DMS114 treated with DMSO at 0.1 percent for 48 hours (cell line): ENCODE results near the gene THAP12.
"Not testable (repeated sequence)": the region's sequence is repeated elsewhere in the genome, so short reads cannot be mapped to it uniquely, and the experiment has no call there.

ENCODE experiments used
- DNase-seq: peaks from one replicate; lab custom pipeline; 2025; ENCODE audit not compliant: unreplicated experiment; lab: John Stamatoyannopoulos, UW

THAP12 gene, protein sequence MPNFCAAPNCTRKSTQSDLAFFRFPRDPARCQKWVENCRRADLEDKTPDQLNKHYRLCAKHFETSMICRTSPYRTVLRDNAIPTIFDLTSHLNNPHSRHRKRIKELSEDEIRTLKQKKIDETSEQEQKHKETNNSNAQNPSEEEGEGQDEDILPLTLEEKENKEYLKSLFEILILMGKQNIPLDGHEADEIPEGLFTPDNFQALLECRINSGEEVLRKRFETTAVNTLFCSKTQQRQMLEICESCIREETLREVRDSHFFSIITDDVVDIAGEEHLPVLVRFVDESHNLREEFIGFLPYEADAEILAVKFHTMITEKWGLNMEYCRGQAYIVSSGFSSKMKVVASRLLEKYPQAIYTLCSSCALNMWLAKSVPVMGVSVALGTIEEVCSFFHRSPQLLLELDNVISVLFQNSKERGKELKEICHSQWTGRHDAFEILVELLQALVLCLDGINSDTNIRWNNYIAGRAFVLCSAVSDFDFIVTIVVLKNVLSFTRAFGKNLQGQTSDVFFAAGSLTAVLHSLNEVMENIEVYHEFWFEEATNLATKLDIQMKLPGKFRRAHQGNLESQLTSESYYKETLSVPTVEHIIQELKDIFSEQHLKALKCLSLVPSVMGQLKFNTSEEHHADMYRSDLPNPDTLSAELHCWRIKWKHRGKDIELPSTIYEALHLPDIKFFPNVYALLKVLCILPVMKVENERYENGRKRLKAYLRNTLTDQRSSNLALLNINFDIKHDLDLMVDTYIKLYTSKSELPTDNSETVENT

GRCh38 chr11:76380977-76381719, at the start of gene THAP12, which contains the start of gene GVQW3:
Gene THAP12, minus strand, starts transcription at chr11:76381132. Its CDS starts 296 bp downstream, at chr11:76380836.
Gene GVQW3, plus strand, starts transcription at chr11:76381323. Its CDS starts 506 bp downstream, at chr11:76381829.
- peak; percentile 86 for DNase-seq

- DNase-seq = no peak
Measured at GRCh38 chr11:76426660-76427059, 45.7 kb upstream of the THAP12 start.

- DNase-seq = no peak
Measured at GRCh38 chr11:76424891-76425290, 44.0 kb upstream of the THAP12 start.

- DNase-seq = no peak
Measured at GRCh38 chr11:76424379-76424778, 43.4 kb upstream of the THAP12 start.

DNA sequence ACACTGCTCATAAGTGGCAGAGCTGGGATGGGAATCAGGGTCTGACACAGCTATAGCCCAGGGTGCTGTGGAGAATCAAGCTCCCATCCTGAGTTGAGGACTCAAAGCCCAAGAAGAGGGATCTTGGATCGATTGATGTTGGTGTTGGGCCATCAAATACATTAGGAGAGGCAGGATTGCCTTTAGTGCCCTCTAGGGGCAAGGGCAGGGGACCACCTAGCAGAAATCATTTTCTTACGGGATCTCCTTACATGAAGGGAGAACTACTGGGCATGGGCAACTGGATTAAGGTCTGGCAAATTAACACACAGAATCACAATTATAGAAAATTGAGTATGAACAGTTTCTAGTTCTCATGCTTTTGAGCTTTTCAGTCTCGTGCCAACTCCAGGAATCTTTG, 39.0 kb upstream of the THAP12 start:
- no peak for DNase-seq

- no peak for DNase-seq
Measured at GRCh38 chr11:76415073-76415472, 34.1 kb upstream of the THAP12 start.

DNA sequence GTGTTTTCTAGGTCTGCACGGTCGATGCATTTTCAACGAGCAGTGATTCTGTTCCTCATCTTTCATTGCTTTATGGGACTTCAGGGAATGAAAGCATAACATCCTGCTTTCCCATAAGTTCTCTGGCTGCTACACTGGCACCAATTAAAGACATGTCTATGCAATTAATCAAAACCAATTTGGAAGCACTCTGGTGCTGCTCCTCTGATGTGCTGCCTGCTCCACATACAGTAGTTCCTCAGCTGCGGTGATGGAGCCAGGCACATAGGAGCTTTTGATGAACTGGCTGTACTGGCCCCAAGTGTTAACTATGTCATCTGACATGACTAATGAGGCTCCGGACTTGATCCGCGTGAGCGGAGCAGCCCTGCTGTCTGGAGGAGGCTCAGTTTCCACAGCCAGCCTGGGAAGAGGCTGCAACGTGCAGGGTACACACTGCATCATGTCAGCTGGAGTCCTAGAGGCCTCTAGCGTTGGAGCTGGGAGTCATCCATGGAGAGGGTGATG, 30.0 kb upstream of the THAP12 start:
- DNase-seq = no peak

- no peak for DNase-seq
Measured at GRCh38 chr11:76408171-76408965, 27.4 kb upstream of the THAP12 start.

- DNase-seq = no peak
Measured at GRCh38 chr11:76406359-76406758, 25.4 kb upstream of the THAP12 start.

GRCh38 chr11:76401484-76401883, 20.6 kb upstream of the THAP12 start:
- not testable (repeated sequence) for DNase-seq

GRCh38 chr11:76400967-76401366, 20.0 kb upstream of the THAP12 start:
- no peak for DNase-seq

GRCh38 chr11:76397383-76397782, 16.5 kb upstream of the THAP12 start:
- DNase-seq = no peak

DNA sequence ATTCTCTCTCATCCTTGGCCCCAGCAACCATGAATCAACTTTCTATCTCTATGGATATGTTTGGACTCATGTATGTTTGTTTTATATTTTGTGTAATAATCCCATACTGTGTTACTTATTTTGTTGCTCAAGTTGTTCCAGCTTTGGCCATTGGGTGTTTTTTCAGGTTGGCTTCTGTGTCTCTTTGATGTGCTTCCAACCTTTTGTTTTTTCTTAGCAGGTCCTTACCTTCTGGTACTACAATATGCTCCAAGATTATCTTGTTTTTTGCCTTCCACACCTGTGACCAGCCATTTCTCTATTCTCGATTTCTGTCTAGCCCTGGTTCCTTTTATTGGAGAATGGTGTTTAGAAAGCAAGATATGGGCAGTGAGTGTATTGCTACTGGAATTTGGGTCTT, 14.4 kb upstream of the THAP12 start:
- DNase-seq = no peak

- DNase-seq = no peak
Measured at GRCh38 chr11:76394411-76394810, 13.5 kb upstream of the THAP12 start.

DNA sequence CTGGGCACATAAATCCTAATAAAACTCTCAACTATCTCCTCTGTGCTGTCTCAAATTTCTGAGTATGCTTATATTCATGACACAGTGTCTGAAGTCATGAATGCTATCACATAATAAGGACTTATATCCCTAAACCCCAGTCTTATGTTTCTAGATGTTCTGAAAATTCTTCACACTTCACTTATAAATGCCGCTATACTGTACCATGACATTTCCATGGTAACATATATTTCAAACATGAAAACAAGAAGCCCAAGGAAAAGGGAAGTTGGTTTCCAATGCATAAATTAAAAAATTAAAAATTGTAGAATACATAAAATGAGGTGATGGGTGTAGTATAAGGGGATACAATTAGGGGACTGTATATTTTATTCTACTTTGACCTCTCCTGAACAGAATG, 11.9 kb upstream of the THAP12 start:
- DNase-seq = no peak

DNA sequence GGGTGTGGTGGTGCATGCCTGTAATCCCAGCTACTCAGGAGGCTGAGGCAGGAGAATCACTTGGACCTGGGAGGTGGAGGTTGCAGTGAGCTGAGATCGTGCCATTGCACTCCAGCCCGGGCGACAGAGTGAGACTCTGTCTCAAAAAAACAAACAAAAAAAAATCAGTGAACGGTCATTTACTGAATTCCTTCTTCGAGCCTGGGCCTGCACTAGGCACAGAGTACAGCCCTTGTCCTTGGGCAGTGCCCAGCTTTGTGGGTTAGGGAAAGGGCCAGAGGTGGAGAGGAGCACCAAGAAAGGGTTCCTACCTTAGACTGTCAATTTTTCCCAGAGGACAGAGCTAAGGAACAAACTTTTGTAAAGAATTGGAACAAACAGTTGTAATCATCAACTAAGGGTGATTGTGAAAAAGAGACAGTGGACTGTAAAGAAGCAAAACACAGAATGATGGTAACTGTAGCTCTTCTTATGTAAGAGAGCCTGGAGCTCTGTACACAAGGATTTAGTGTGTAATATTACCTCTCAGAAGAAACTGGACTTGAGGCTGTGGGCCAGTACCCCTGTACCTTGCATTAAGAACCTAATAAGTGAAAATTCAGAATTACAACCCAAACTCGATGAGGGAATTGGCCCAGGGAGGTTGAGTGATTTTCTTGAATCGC, 11.0 kb upstream of the THAP12 start:
- DNase-seq = no peak

DNA sequence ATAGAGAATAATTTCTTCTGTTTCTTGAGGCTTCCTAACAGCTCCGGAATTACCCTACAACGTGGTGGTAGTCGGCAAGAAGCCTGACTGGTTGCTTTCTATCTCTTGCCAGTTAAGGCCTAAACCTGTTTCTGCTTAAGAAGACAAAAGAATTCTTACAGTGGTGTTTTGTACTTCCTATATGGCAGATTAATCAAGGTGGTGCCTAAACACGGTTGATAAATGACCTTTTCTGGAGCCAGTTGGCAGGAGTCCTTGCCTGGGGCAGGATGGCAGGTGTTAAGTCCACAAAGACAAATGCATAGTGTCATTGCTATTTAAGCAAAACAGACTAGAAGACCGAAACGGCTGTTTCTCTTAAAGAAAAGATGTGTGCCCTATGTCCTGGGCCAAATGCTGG, 10.1 kb upstream of the THAP12 start:
- no peak for DNase-seq

DNA sequence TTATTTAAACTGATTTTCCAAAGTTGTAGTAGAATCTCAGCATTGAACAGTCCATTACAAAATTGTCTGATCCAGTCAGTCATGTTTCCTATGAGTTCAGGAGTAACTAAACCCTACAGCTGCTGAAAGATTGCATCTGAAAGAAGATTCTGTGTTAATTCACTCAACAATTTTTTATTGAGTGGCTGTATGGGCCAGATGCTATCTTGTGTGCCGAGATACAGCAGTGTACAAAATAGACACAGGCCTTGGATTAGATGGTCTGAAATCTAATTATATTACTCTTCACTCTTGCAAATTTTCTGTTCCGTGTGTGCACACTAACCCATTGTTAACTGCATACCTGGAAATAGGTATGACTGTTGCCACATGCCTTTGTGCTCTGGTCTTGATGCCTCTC, 7.5 kb upstream of the THAP12 start:
- DNase-seq = no peak

DNA sequence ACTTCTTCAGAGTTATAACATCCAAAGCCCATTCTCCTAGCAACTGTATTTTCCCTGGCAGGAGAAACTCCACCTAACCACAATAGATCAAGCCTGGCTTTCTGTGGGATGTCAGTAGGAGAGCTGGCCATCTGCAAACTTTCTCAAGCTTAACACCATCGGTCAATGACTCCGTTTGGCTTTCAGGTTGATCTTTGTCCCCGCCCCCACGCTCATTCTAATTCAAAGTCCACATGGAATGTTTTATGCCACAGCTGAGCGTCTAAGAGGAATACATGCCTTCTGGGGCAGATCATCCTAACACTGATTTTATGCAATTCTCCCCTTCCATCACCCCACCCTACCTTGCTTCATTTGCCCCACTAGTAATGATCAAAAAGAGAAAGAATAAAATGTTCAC, 5.0 kb upstream of the THAP12 start:
- no peak for DNase-seq

DNA sequence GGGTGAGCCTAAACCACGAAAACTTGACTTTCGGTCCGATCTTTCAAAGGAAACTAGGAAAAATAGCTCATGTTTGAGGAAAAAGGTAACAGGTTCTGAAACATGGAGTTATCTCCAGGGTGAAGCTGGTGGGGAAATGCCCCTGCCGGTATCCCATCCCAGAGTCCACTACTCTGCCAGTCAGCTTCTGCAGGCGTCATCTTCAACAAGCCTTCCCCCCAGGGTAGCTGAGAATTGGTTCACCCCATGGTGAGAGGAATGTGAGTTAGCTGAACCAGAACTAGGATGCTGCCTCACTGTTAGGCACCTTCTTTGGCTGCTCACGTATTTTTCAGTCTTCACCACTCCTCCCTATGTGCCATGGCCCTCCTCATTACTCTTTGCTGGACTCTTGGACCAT, 1.3 kb upstream of the THAP12 start:
- DNase-seq = no peak
